ENCODE measurements around the gene CRYBB3. TPM values are rescaled to one million over a fixed set of nuclear protein-coding genes. Genes with fewer than 3 reads are reported as not detected.
"Not testable (repeated sequence)": the region's sequence is repeated elsewhere in the genome, so short reads cannot be mapped to it uniquely, and the experiment has no call there.

CRYBB3 gene
- total RNA-seq, 1 donor from 2014 or later, result 0.60 TPM

DNA sequence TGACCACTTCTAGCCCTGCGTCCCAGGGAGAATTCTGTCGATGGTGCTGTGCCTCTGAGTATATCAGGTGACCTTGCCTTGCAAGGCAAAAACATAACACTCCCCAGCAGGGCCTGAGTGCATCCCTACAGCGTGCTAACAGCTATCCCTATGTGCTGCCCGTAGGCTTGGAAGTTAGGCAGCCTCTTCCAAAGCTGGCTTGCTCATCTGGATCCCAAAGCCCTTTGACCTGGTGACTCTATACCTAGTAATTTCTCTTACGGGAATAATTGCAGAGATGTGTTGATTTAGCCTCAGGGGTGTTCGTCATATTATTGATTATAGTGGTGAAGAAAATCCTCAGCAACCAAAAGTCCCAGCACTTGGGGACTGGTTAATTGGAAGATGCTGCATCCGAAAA lies 32.6 kb upstream of the CRYBB3 start:
- no peaks in the 10 kb centered on the region for H3K36me3 Mint-ChIP-seq (ENCODE audit: low read depth)
- peaks cover 5% of the 10 kb centered on the region for H3K4me1 Mint-ChIP-seq (ENCODE audit: low read depth)
- intact Hi-C loops (cut with micrococcal nuclease), result no loop called here
- no peak overlapping the region for H3K4me3 Mint-ChIP-seq
- H3K27ac Mint-ChIP-seq, result no peak overlapping the region
- no peaks in the 10 kb centered on the region for H3K27me3 Mint-ChIP-seq (ENCODE audit: insufficient read depth)
- H3K9me3 Mint-ChIP-seq, result no peaks in the 10 kb centered on the region
- no peak for DNase-seq (ENCODE audit: low spot score)

DNA sequence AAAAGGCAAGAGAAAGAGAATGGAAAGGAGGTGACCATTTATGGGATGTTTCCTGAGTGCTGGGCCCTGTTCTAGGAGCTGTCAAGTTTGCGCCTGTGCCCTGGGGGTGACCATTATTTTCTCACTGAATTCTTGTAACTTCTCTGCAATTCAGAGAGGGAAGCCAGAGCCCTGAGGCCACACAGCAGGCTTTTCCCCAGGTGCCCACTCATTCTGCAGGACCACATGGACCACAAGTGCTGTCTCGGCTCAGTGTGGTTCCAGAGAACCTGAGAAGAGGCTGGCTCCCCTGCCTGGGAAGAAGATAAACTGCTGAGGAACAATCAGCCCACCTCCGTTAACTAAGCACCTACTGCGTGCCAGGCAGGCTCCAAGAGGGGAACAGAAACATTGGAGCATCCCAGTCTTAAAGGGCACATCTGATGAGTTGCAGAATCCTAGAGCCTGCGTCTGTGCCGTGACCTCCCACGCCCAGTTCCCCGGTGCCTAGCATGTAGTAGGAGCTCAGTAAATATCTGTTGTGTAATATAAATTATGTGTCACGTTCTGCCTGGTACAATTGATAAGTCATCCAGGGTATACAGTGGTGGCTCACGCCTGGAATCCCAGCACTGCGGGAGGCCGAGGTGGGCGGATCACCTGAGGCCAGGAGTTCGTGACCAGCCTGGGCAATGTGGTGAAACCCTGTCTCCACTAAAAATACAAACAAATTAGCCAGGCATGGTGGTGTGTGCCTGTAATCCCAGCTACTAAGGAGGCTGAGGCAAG lies 31.6 kb upstream of the CRYBB3 start:
- H3K4me3 Mint-ChIP-seq, result no peak overlapping the region
- DNase-seq (ENCODE audit: low spot score), result no peak
- no peaks in the 10 kb centered on the region for H3K27me3 Mint-ChIP-seq (ENCODE audit: insufficient read depth)
- H3K4me1 Mint-ChIP-seq (ENCODE audit: low read depth), result peaks cover 5% of the 10 kb centered on the region
- no peaks in the 10 kb centered on the region for H3K9me3 Mint-ChIP-seq
- H3K36me3 Mint-ChIP-seq (ENCODE audit: low read depth), result no peaks in the 10 kb centered on the region
- intact Hi-C loops (cut with micrococcal nuclease), result no loop called here
- H3K27ac Mint-ChIP-seq, result no peak overlapping the region

DNA sequence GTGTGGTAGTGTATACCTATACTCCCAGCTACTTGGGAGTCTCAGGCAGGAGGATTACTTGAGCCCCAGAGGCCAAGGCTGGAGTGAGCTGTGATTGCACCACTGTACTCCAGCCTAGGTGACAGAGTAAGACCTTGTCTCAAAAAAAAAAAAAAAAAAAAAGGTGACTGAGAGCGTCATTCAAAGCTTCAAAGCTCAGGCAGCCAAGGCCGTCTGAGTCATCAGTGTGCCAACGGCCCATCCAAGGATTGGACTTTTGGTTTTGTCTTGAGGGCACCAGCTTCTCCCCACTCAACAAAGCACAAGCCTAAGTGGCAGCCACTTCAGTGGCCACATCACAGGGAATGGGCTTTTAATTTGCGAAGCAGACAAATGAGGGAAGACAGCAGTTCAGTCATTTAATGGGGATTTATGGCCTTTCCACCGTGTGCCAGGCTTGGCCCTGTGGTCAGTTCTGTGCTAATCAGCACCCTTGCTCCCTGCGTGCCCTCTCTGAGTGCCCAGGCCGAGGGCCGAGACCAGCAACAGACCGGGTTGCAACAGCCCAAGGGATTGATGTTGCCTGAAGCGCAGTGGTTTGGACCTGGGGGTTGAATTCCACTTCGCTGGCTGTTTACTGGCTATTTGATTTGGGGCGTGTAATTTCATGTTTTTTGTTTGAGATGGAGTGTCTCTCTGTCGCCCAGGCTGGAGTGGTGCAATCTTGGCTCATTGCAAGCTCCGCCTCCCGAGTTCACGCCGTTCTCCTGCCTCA lies 30.2 kb upstream of the CRYBB3 start:
- Mint-ChIP-seq H3K27ac (no peak overlapping the region), H3K27me3 (ENCODE audit: insufficient read depth) (no peaks in the 10 kb centered on the region), H3K36me3 (ENCODE audit: low read depth) (no peaks in the 10 kb centered on the region), H3K4me3 (no peak overlapping the region), H3K9me3 (no peaks in the 10 kb centered on the region), H3K4me1 (ENCODE audit: low read depth) (peaks cover 5% of the 10 kb centered on the region)
- intact Hi-C loops (cut with micrococcal nuclease), result loop anchor here (5.0 kb wide), 1 partner anchor 57 kb away; no protein-coding TSS in a partner anchor
- no peak for DNase-seq (ENCODE audit: low spot score)

DNA sequence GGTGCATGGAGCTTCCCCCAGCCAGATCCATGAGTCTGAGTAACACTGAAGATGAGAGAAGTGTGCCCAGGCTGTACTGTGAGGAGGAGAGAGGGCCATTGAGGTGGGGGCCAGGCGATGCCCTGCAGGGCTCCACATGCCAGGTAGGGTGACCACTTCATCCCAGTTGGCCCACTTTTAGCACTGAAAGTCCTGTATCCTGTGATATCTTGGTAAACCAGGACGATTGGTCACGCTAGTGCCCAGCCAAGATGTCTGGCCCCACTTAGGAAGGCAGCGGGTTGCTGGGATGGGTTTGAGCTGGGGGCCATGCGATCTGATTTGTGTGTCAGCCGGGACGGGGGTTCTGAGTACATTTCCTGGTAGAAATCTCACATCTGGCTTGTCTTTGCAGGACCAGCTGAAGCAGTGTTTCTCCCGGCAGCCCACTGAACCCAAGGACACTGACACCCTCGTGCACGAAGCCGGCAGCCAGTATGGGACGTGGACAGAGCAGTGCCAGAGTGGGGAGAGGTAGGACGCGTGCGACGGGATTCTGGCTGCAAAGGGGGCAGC lies 29.2 kb upstream of the CRYBB3 start:
- no peaks in the 10 kb centered on the region for H3K27me3 Mint-ChIP-seq (ENCODE audit: insufficient read depth)
- H3K9me3 Mint-ChIP-seq, result no peaks in the 10 kb centered on the region
- H3K36me3 Mint-ChIP-seq (ENCODE audit: low read depth), result no peaks in the 10 kb centered on the region
- peaks cover 5% of the 10 kb centered on the region for H3K4me1 Mint-ChIP-seq (ENCODE audit: low read depth)
- DNase-seq (ENCODE audit: low spot score), result no peak
- no peak overlapping the region for H3K4me3 Mint-ChIP-seq
- no peak overlapping the region for H3K27ac Mint-ChIP-seq
- intact Hi-C loops (cut with micrococcal nuclease), result loop anchor here (5.0 kb wide), 1 partner anchor 58 kb away; no protein-coding TSS in a partner anchor

DNA sequence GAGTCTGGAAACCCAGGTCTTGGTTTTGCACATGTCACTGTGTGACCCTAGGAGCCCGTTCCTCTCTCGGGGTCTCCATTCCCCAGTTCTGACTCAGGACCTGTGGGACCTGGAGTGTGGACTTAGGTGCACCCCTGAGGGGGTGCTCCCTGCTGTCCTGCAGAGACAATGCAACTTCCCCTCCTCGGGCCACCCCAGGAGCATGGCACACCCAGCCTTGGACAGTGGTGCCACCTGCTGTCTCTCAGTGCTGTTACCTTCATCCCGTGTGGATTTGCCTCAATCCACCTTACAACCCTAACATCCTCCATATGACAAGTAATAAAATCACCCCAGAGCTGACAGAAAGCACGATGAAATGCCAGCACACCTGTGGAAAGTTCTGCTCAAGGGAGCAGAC lies 27.5 kb upstream of the CRYBB3 start:
- intact Hi-C loops (cut with micrococcal nuclease), result loop anchor here (1.0 to 5.0 kb wide), 4 partner anchors 60 to 233 kb away; no protein-coding TSS in a partner anchor
- H3K9me3 Mint-ChIP-seq, result no peaks in the 10 kb centered on the region

DNA sequence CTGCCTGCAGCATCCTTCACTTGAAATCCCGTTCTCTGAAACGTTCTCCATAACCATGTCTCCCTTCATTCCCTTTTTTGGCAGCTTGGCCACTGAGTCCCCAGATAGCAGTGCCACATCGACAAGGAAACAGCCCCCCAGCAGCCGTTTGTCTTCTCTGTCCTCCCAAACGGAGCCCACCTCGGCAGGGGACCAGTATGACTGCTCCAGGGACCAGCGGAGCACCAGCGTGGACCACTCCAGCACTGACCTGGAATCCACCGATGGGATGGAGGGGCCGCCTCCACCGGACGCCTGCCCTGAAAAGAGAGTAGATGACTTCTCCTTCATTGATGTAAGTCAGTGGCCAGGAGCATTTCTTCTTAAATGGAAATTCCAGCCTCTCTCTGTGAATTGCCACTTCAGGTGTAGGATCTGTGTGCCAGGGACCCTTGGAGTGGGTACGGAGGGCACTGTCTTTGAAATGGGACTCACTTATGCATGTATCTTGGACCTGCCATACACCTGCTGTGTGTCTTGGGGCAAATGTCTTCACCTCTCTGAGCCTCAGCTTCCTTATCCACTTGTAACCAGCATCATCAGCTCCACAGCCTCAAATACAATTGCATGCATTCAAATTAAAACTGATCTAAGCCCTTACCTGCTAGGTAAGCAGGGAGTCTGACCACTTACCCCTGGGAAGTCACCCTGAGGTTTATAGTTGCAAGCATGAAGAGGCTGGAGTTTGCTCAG lies 25.3 kb upstream of the CRYBB3 start:
- Mint-ChIP-seq H3K27ac (no peak overlapping the region), H3K4me1 (ENCODE audit: low read depth) (peaks cover 5% of the 10 kb centered on the region), H3K9me3 (peaks cover 4% of the 10 kb centered on the region), H3K4me3 (no peak overlapping the region), H3K36me3 (ENCODE audit: low read depth) (peaks cover 15% of the 10 kb centered on the region), H3K27me3 (ENCODE audit: insufficient read depth) (no peaks in the 10 kb centered on the region)
- intact Hi-C loops (cut with micrococcal nuclease), result loop anchor here (5.0 kb wide), 1 partner anchor 62 kb away; no protein-coding TSS in a partner anchor
- no peak for DNase-seq (ENCODE audit: low spot score)

More for the DNA sequence above, 27.5 kb upstream of the CRYBB3 start:
- Mint-ChIP-seq H3K27me3 (ENCODE audit: insufficient read depth) (no peaks in the 10 kb centered on the region), H3K27ac (no peak overlapping the region), H3K36me3 (ENCODE audit: low read depth) (peaks cover 7% of the 10 kb centered on the region), H3K4me3 (no peak overlapping the region), H3K4me1 (ENCODE audit: low read depth) (peaks cover 5% of the 10 kb centered on the region)
- no peak for DNase-seq (ENCODE audit: low spot score)

GRCh38 chr22:25174888-25175411 lies 24.7 kb upstream of the CRYBB3 start:
- H3K27me3 Mint-ChIP-seq (ENCODE audit: insufficient read depth), result no peaks in the 10 kb centered on the region
- peaks cover 11% of the 10 kb centered on the region for H3K9me3 Mint-ChIP-seq
- H3K36me3 Mint-ChIP-seq (ENCODE audit: low read depth), result peaks cover 22% of the 10 kb centered on the region
- H3K4me3 Mint-ChIP-seq, result no peak overlapping the region
- peaks cover 5% of the 10 kb centered on the region for H3K4me1 Mint-ChIP-seq (ENCODE audit: low read depth)
- no peak overlapping the region for H3K27ac Mint-ChIP-seq
- intact Hi-C loops (cut with micrococcal nuclease), result loop anchor here (5.0 kb wide), 1 partner anchor 63 kb away; no protein-coding TSS in a partner anchor
- DNase-seq (ENCODE audit: low spot score), result no peak

DNA sequence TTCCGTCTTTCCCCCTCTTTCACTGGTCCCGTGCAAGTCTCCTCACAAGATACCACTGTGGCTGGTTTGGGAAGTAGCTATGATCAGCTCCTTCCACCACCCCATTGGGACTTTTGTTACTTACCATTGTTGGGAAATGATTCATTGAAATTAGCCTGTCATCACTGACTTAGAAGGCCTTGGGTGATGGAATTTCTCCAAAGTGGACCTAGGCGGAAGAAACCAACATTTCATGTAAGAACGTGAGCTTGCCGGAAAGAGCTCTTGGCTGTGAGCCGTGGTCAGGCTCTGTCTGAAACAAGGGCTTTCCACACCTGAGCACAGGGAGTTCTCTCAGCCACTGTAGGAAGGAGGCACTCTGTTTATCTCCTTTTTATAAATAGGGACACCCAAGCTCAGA lies 23.5 kb upstream of the CRYBB3 start:
- H3K27me3 Mint-ChIP-seq (ENCODE audit: insufficient read depth), result no peaks in the 10 kb centered on the region
- no peak for DNase-seq (ENCODE audit: low spot score)
- H3K36me3 Mint-ChIP-seq (ENCODE audit: low read depth), result peaks cover 23% of the 10 kb centered on the region
- H3K9me3 Mint-ChIP-seq, result peaks cover 13% of the 10 kb centered on the region
- intact Hi-C loops (cut with micrococcal nuclease), result no loop called here
- no peaks in the 10 kb centered on the region for H3K4me1 Mint-ChIP-seq (ENCODE audit: low read depth)
- H3K4me3 Mint-ChIP-seq, result no peak overlapping the region
- H3K27ac Mint-ChIP-seq, result no peak overlapping the region

GRCh38 chr22:25176799-25177198 lies 22.9 kb upstream of the CRYBB3 start:
- DNase-seq (ENCODE audit: low spot score), result no peak
- H3K9me3 Mint-ChIP-seq, result peaks cover 13% of the 10 kb centered on the region
- no peak overlapping the region for H3K27ac Mint-ChIP-seq
- no peaks in the 10 kb centered on the region for H3K27me3 Mint-ChIP-seq (ENCODE audit: insufficient read depth)
- intact Hi-C loops (cut with micrococcal nuclease), result no loop called here
- H3K4me1 Mint-ChIP-seq (ENCODE audit: low read depth), result no peaks in the 10 kb centered on the region
- H3K4me3 Mint-ChIP-seq, result no peak overlapping the region
- H3K36me3 Mint-ChIP-seq (ENCODE audit: low read depth), result peaks cover 26% of the 10 kb centered on the region

- H3K27ac Mint-ChIP-seq, result no peak overlapping the region
- intact Hi-C loops (cut with micrococcal nuclease), result no loop called here
- no peak overlapping the region for H3K4me3 Mint-ChIP-seq
- H3K4me1 Mint-ChIP-seq (ENCODE audit: low read depth), result no peaks in the 10 kb centered on the region
- H3K27me3 Mint-ChIP-seq (ENCODE audit: insufficient read depth), result no peaks in the 10 kb centered on the region
- peaks cover 13% of the 10 kb centered on the region for H3K9me3 Mint-ChIP-seq
- peaks cover 28% of the 10 kb centered on the region for H3K36me3 Mint-ChIP-seq (ENCODE audit: low read depth)
- no peak for DNase-seq (ENCODE audit: low spot score)
Measured at GRCh38 chr22:25177226-25177625, 22.4 kb upstream of the CRYBB3 start.

DNA sequence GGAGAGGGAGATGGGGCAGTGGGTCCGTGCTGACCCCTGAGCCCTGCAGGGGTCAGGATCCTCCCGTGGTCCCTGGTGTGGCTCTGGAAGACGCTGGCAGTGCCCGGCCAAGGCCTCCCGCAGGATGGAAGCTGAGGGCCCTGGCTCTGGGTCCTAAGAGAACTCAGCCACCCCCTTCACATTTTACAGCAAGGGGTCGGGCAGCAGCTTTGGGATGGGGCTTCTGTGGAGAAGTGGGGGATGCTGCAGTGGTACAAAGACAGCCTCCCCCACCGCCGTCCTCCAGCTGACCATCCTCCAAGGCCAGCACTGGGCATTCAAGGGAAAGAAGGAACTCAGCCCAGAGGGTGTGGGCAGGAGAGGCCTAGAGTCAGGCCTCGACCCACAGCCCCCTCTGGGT lies 21.8 kb upstream of the CRYBB3 start:
- DNase-seq (ENCODE audit: low spot score), result no peak
- Mint-ChIP-seq H3K4me1 (ENCODE audit: low read depth) (no peaks in the 10 kb centered on the region), H3K4me3 (no peak overlapping the region), H3K9me3 (peaks cover 13% of the 10 kb centered on the region), H3K36me3 (ENCODE audit: low read depth) (peaks cover 32% of the 10 kb centered on the region), H3K27ac (peak overlapping the region; percentile 23), H3K27me3 (ENCODE audit: insufficient read depth) (no peaks in the 10 kb centered on the region)
- intact Hi-C loops (cut with micrococcal nuclease), result no loop called here

DNA sequence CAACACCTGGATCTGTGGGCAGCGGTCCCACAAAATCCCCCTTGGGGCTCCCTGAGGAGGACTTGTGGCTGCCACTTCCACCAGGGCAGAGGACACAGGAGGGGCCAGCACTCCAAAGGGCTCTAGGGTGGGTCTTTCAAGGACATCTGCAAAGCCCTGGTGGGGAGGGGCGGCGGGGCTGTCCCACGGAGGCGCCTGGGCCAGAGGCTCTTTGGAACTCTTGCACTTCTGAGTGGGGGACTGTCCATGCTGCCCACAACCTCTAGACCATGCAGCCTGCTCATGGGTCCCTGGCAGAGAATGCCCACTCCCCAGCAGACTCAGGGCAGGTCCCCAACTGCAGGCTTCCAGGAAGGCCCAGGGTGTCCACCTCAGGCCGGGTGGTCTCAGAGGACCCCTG lies 21.3 kb upstream of the CRYBB3 start:
- peaks cover 13% of the 10 kb centered on the region for H3K9me3 Mint-ChIP-seq
- H3K4me1 Mint-ChIP-seq (ENCODE audit: low read depth); DNase-seq (ENCODE audit: low spot score); H3K27me3 Mint-ChIP-seq (ENCODE audit: insufficient read depth); H3K27ac Mint-ChIP-seq; H3K4me3 Mint-ChIP-seq; intact Hi-C loops (cut with micrococcal nuclease): not testable (repeated sequence)
- peaks cover 34% of the 10 kb centered on the region for H3K36me3 Mint-ChIP-seq (ENCODE audit: low read depth)
